Activated effector memory CD4-positive, alpha-beta T cell treated with anti-CD3 and anti-CD28 coated beads, Interleukin-2, amount 50 U/mL, for 16 hours (primary cell): ENCODE measurements around the gene TMEM273.

Source experiments
- DNase-seq: peaks from one replicate; pipeline ENCODE4 v3.0.0-alpha.2; 2020

Gene TMEM273

DNA sequence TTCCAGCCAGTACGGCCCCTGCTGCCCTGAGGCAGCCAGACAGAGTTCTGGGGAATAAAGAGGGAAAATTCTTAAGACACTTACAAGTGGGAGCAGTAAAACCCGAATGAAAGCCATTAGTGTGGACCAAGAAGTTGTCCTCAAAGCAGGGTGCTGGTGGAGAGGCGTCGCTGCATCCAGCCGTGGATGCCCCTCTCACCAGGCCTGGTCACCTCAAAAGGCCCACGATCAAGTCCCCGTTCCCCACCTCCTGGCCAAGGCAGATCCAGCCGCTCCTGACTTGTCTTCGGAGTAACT, 73.5 kb downstream of the TMEM273 start:
- DNase-seq, result no peak

DNA sequence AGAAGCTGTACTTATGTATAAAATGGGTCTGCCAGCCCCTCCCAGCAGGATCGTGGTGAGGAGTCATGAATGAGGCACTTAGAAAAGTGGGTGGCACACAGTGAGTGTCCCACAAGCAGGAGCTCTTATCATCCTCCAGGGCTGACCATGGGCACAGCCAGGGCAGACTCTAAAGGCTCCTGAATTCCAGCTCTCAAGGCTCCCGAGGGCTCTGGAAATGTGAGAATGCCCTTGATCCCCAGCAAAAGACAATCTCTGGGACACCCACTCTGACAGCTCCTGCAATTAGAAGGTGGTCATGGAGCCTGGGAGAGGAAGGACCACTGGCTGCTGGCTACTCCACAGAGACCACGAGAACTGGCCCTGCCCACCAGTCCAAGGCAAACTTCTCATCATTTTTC, 74.5 kb downstream of the TMEM273 start:
- DNase-seq, result no peak

DNA sequence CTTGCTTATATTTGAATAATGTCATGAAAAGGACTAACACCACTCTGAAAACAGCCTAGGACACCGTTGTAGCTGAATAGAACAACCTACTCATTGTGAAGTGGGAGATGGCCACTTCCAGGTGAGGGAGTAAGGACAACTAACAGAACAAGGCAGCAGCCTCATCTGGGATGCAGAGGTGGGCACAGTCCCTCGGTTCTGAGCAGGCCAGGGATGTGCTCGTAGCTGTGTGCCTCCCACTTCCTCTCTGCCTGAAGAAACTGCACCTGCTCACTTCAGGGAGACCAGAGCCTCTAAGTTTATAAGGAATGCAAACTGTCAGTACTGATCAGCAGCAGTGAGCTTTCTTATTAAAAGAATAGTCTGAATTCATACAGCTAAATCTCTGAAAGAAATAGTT, 75.3 kb downstream of the TMEM273 start:
- no peak for DNase-seq

DNA sequence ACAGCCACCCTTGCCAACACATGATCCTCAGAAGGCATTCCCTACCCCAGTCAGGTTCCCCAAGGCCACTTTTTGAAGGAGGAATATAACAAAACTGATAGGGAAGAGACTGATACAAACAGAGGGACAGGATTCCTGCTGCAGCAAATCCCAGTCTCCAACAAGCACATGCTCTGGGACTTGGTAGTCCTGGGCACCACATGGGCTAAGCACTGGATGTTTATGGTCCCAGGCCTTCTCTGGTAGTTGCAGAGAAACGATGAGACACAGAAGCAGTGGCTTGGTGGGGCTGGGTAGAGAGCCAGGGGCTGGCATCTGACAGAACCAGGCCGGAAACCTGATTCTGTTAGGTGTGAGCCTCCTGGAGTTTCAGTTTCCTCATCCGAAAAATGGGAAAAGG, 76.1 kb downstream of the TMEM273 start:
- DNase-seq, result no peak

DNA sequence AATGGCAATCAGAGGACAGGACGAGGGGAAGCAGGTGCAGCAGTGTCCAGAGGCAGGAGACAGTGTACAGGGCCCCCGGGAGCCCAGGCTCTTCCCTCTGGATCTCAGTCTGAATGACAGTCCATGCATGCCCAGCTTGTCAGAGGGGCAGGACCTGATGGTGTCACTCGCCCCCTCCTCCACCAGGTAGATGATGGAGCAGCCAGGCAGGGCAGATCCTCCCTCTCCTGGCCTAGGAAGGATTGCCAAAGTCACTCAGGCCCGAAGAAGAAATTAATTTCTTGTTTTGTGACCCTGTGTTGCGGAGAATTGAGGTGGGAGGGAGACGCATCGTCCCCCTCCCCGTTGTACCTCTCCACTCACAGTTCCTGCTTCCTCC, 76.9 kb downstream of the TMEM273 start:
- no peak for DNase-seq

DNA sequence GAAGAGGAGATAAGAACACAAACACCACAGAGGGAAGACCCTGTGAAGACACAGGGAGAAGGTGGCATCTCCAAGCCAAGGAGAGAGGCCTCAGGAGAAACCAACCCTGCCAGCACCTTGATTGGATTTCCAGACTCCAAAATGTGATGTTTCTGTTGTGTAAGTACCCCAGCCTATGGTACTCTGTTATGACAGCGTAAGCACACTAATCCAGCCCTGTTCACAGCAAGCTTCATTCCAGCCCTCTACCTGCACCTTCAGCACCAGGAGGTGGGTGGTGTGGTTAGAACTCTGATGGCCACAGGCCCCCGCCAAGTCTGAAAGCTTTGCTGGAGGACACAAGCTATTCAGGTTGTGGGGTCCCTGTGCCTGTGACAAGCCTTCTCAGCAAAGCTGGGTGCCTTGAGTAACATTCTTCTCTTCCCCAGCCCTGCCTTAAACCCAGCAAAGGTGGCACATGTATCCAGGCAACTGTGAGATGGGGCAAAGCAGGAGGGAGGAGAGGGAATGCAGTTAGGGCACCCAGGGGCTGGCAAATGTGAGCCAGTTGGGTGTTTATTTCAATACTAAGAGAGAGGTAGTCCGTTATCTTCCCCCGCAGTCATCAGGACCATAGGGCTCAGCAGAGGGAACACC, 77.4 kb downstream of the TMEM273 start:
- no peak for DNase-seq

DNA sequence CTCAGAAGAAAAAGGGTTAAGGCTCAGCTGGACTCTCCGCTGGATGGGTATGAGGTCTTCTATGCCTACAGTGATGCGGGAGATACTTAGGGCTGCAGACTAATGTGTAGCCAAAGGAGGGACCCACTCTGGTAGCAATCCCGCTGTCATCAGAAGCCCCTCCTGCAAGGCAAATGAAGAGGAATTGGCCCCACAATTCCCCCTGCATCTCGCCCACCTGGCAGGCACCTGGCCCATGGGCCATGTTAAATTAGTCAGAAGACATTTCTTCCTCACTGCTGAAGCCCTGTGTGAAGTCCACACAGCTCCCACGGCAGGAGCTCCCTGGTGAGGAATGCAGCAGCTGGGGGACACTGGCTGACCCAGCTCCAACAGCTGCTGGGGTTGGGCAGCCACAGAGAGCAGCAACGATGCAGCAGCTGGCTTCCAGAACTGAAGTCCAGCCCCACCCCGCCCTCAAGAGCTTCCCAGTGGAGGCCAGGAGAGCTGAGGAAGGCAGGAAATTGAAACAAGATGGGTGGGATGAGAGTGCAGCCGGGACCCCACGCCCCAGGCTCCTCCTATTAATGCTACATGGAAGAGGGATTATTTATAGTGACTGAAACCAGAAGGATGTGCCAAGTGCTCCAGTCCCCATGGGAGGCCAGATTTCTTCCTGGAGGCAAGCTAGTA, 78.4 kb downstream of the TMEM273 start:
- no peak for DNase-seq

DNA sequence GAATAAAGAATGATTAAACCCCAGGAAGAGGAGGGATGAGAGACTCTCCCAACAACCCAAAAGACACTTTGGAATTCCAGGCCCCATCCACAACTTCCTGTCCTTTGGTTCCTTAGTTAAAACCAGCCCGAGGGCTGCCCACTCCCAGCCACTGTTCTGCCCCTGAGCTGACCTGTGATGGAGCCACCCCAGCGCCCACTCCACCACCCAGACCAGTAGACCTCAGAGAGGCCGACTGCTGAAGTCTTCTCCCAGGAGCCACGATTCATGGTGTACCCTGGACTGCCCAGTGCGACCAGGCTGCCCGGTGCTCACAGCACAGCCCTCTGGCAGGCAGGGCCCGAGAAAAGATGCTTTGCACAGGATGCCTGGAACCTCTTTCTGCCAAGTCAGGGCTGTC, 79.5 kb downstream of the TMEM273 start:
- DNase-seq, result no peak

DNA sequence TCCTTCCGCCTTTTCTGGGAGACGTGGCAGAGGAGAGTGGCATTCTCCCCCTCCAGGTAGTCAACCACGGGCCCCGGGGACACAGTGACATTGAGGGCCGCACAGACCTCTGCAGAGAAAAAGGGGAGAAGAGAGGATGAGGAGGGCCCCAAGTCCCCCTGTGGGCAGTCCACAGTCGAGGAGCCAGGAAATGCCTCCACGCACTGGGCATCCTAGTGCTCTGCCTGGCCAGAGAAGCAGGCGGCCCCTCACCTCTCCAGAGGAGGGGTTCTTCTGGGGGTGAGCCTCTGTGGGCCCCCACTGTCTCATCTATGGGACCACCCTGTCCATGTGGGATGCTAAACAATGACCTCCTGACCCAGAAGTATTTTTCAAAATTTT, 80.3 kb downstream of the TMEM273 start:
- no peak for DNase-seq

DNA sequence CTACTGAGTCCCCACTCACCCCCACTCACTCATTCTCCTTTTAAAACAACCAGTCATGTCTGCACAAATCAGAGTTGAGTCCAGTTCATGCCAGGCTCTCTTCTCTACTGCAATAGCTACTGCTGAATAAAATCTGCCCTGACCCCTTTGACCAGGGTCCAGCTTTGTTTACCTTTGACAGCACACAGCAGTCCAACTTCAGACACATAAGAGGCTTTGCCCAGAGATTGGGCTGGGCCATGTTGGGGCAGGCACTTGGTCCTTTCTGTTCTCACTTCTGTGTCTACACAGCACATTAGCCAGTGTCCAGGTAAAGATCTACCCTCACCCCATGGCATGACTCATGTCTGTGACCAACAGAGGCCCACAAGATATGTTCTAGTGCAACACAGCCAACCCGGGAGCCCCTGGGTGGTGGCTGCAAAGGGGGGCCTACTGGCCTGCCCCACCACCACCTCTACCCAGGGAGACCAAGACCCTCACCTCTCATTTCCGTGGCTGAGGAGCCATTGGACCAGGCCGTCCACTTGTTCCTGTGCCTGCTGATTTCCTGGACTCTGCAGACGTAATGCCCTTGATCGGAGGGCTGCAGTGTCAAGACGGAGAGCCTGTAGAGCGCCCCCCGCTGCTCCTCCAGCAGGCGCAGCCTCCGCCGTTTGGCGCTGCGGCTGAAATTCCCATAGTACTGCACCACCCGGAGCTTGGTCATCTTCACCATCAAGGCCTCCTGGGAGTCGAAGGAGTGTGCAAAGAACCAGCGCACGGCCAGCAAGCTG, 80.9 kb downstream of the TMEM273 start:
- DNase-seq, result no peak

DNA sequence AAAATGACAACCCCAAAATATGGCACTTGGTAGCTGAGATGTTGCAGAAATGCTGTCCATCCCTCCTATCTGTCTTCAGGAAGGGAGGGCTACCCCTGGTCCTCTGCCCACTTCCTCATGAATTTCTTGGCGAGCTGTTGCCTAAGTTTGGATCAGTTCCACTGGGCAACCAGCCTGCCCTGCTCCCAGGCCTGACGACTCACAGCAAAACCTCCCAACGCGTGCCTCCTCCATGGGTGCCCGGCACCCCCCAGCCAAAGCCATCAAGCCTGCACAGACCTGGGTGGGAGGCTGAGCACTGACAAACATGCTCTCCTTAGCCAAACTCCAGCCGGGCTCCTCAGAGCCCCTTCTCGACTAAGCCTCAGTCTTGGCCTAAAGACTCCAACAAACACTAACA, 81.7 kb downstream of the TMEM273 start:
- no peak for DNase-seq

DNA sequence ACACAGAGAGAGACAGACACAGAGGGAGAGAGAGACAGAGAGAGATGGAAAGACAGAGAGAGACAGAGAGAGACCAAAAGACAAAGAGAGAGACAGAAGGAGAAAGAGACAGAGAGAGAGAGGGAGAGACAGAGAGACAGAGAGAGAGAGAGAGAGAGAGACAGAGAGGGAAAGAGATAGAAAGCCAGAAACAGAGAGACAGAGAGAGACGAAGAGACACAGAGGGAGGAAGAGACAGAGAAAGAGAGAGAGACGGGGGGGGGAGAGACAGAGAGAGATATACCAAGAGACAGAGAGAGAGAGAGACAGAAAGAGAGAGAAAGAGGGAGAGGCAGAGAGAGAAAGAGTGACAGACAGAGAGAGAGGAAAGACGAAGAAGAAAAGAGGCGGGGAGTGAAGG, 83.1 kb downstream of the TMEM273 start:
- no peak for DNase-seq
